Endothelial cell (in vitro differentiated cells): Measurements from ENCODE around the gene SLC2A14. TPM values are rescaled to one million over a fixed set of nuclear protein-coding genes. Genes with fewer than 3 reads are reported as not detected.
"Not testable (repeated sequence)": the region's sequence is repeated elsewhere in the genome, so short reads cannot be mapped to it uniquely, and the experiment has no call there.

Experiments used
- DNase-seq: peaks from one replicate; pipeline ENCODE4 v3.0.0; 2021; ENCODE audit warnings: low spot score
- H3K27ac Mint-ChIP-seq: one replicate; pipeline ENCODE4 v1.8.0; 2021; ENCODE audit warnings: mixed read lengths, inconsistent platforms; ENCODE audit not compliant: unreplicated experiment
- H3K27me3 Mint-ChIP-seq: one replicate; pipeline ENCODE4 v1.8.0; 2021; ENCODE audit warnings: mild to moderate bottlenecking, moderate library complexity, mixed read lengths, inconsistent platforms; ENCODE audit not compliant: unreplicated experiment
- H3K36me3 Mint-ChIP-seq: one replicate; pipeline ENCODE4 v1.8.0; 2021; ENCODE audit warnings: mild to moderate bottlenecking, low read depth, mixed read lengths, inconsistent platforms; ENCODE audit not compliant: unreplicated experiment
- H3K4me1 Mint-ChIP-seq: one replicate; pipeline ENCODE4 v1.8.0; 2021; ENCODE audit warnings: mild to moderate bottlenecking, mixed read lengths, inconsistent platforms; ENCODE audit not compliant: unreplicated experiment
- H3K4me3 Mint-ChIP-seq: one replicate; pipeline ENCODE4 v1.8.0; 2021; ENCODE audit warnings: mild to moderate bottlenecking, mixed read lengths, inconsistent platforms; ENCODE audit not compliant: unreplicated experiment
- H3K9me3 Mint-ChIP-seq: one replicate; pipeline ENCODE4 v1.8.0; 2021; ENCODE audit warnings: mixed read lengths, inconsistent platforms; ENCODE audit not compliant: unreplicated experiment
- CTCF ChIP-seq: fragments of 200-600 bp; sonication (generic); IDR thresholded peaks from one replicate; pipeline ENCODE4 v1.5.0; 2021; ENCODE audit warnings: antibody characterized with exemption; ENCODE audit not compliant: unreplicated experiment
- total RNA-seq: library from RNA; stranded (reverse); fragmentation: NEBNext Ultra II Directional; extraction: Animal tissue kit (Norgen Biotek cat#: 25700); gene quantifications from one replicate; pipeline ENCODE4 v1.2.1, GENCODE V29; 2021; ENCODE audit not compliant: unreplicated experiment

Gene SLC2A14
- total RNA-seq, 1 donor from 2014 or later, result 0.64 TPM

GRCh38 chr12:7864601-7865150 is 8.0 kb downstream of the SLC2A14 start:
- no peak for DNase-seq
- Mint-ChIP-seq H3K27me3 (no peaks in the 10 kb centered on the region), H3K4me3 (no peak overlapping the region), H3K27ac (no peak overlapping the region), H3K36me3 (no peaks in the 10 kb centered on the region), H3K4me1 (peaks cover 10% of the 10 kb centered on the region), H3K9me3 (no peaks in the 10 kb centered on the region)
- no peak for TF ChIP-seq CTCF

- H3K9me3 Mint-ChIP-seq, H3K27ac Mint-ChIP-seq, DNase-seq, H3K27me3 Mint-ChIP-seq, H3K4me3 Mint-ChIP-seq, H3K36me3 Mint-ChIP-seq: not testable (repeated sequence)
- H3K4me1 Mint-ChIP-seq, result peaks cover 13% of the 10 kb centered on the region
These were observed 9.8 kb downstream of the SLC2A14 start for GRCh38 chr12:7862814-7863348.

GRCh38 chr12:7862301-7862700 is 10.4 kb downstream of the SLC2A14 start:
- H3K9me3 Mint-ChIP-seq, H3K27ac Mint-ChIP-seq, H3K4me3 Mint-ChIP-seq, H3K27me3 Mint-ChIP-seq, DNase-seq, H3K36me3 Mint-ChIP-seq: not testable (repeated sequence)
- peaks cover 13% of the 10 kb centered on the region for H3K4me1 Mint-ChIP-seq

- TF ChIP-seq CTCF, result no peak
- Mint-ChIP-seq H3K9me3 (no peaks in the 10 kb centered on the region), H3K27ac (no peak overlapping the region), H3K27me3 (no peaks in the 10 kb centered on the region), H3K4me1 (peaks cover 13% of the 10 kb centered on the region), H3K36me3 (no peaks in the 10 kb centered on the region), H3K4me3 (no peak overlapping the region)
- no peak for DNase-seq
These were observed 13.2 kb downstream of the SLC2A14 start for GRCh38 chr12:7859552-7859951.

GRCh38 chr12:7857971-7858370 is 14.7 kb downstream of the SLC2A14 start:
- Mint-ChIP-seq H3K4me3 (no peak overlapping the region), H3K36me3 (peaks cover 4% of the 10 kb centered on the region), H3K4me1 (peaks cover 12% of the 10 kb centered on the region), H3K9me3 (no peaks in the 10 kb centered on the region), H3K27ac (no peak overlapping the region), H3K27me3 (no peaks in the 10 kb centered on the region)
- TF ChIP-seq CTCF, result no peak
- DNase-seq, result no peak

GRCh38 chr12:7856516-7856915 is 16.2 kb downstream of the SLC2A14 start:
- Mint-ChIP-seq H3K27ac (no peak overlapping the region), H3K9me3 (no peaks in the 10 kb centered on the region), H3K4me1 (peaks cover 11% of the 10 kb centered on the region), H3K4me3 (no peak overlapping the region), H3K36me3 (peaks cover 4% of the 10 kb centered on the region), H3K27me3 (no peaks in the 10 kb centered on the region)
- no peak for TF ChIP-seq CTCF
- DNase-seq, result no peak
